Activated CD8-positive, alpha-beta memory T cell treated with anti-CD3 and anti-CD28 coated beads for 36 hours (primary cell): ENCODE data around the gene GRK6. TPM values are rescaled to one million over a fixed set of nuclear protein-coding genes. Genes with fewer than 3 reads are reported as not detected.

Experiments used
- CTCF ChIA-PET: fragments of 350-600 bp; sonication (Branson Sonifier 250); formaldehyde crosslinking; loops from one replicate; lab custom pipeline; 2021; ENCODE audit warnings: antibody characterized with exemption; lab: Charles Lee
- POLR2A ChIA-PET: fragments of 350-600 bp; sonication (Branson Sonifier 250); formaldehyde crosslinking; loops from one replicate; lab custom pipeline; 2021; ENCODE audit warnings: antibody characterized with exemption; lab: Charles Lee
- total RNA-seq, 2 experiments: library from RNA; stranded (reverse); gene quantifications; one replicate each; pipeline ENCODE4 v1.2.3, GENCODE V29; 2021

GRK6 gene
- total RNA-seq, 2 experiments from 2014 or later: 179 to 180 TPM

GRCh38 chr5:177452688-177453638 is 26.5 kb downstream of the GRK6 start:
- POLR2A ChIA-PET: interaction anchor here (3.0 kb wide), 1 partner anchor 49 kb away, joined by 41 read pairs; no protein-coding TSS in a partner anchor

DNA sequence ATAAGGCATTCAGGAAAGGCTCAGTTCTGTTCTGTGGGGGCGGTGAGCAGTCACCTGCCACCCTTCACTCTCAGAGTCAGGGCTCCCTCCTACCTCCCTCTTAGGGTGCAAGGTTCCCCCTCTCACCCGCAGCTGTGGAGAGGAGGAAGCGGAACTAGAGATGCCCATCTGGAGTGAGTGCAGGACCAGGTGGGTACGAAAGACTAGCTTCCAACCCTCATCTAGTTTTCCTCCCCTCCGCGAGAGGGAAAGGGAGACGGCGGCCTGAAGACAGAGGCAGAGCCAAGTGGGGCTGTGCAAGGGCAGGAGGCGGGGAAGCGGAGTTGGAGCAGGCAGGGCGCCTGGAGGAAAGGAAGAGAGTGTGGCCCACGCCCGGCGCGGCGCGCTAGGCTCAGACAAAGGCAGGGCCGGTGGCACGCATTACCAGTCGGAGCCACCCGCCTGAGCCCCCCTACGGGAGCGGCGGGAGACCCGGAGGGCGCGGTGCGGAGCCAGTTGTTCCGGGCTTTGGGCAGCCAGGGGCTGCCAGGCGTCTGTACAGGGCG is 27.4 kb downstream of the GRK6 start:
- CTCF ChIA-PET: interaction anchor here (1.0 to 22.6 kb wide), 20 partner anchors 9 to 144 kb away, joined by 3 to 312 read pairs (median 14); partner anchors contain the start of genes DBN1, GRK6, PFN3 and PRR7
- POLR2A ChIA-PET: interaction anchor here (1.0 to 3.0 kb wide), 6 partner anchors 7 to 75 kb away, joined by 3 to 41 read pairs (median 15); partner anchors contain the start of gene PRR7

More at GRCh38 chr5:177452688-177453638, 26.5 kb downstream of the GRK6 start:
- CTCF ChIA-PET: interaction anchor here (1.1 to 22.6 kb wide), 10 partner anchors 8 to 135 kb away, joined by 3 to 312 read pairs (median 8); partner anchors contain the start of genes GRK6, PFN3 and PRR7

- ChIA-PET CTCF (interaction anchor here (1.0 to 22.6 kb wide), 28 partner anchors 10 to 145 kb away, joined by 3 to 312 read pairs (median 7); partner anchors contain the start of genes DBN1, DDX41, GRK6 and PDLIM7), POLR2A (interaction anchor here (0.6 to 3.0 kb wide), 11 partner anchors 8 to 83 kb away, joined by 3 to 41 read pairs (median 12); partner anchors contain the start of genes PDLIM7 and PRR7)
Measured at GRCh38 chr5:177454397-177455035, 28.0 kb downstream of the GRK6 start.

GRCh38 chr5:177455036-177455660 is 28.7 kb downstream of the GRK6 start:
- ChIA-PET POLR2A (interaction anchor here (0.6 to 3.0 kb wide), 13 partner anchors 9 to 83 kb away, joined by 3 to 41 read pairs (median 8); partner anchors contain the start of genes GRK6, PDLIM7 and PRR7), CTCF (interaction anchor here (0.7 to 22.6 kb wide), 32 partner anchors 10 to 341 kb away, joined by 3 to 312 read pairs (median 6); partner anchors contain the start of genes DBN1, DDX41, GRK6 and PDLIM7)

GRCh38 chr5:177455661-177456590 is 29.4 kb downstream of the GRK6 start:
- POLR2A ChIA-PET: interaction anchor here (1.0 to 3.0 kb wide), 11 partner anchors 9 to 84 kb away, joined by 3 to 41 read pairs (median 12); partner anchors contain the start of genes GRK6, PDLIM7 and PRR7
- CTCF ChIA-PET: interaction anchor here (0.7 to 22.6 kb wide), 28 partner anchors 9 to 342 kb away, joined by 3 to 312 read pairs (median 7); partner anchors contain the start of genes DBN1, DDX41, GRK6 and PDLIM7

DNA sequence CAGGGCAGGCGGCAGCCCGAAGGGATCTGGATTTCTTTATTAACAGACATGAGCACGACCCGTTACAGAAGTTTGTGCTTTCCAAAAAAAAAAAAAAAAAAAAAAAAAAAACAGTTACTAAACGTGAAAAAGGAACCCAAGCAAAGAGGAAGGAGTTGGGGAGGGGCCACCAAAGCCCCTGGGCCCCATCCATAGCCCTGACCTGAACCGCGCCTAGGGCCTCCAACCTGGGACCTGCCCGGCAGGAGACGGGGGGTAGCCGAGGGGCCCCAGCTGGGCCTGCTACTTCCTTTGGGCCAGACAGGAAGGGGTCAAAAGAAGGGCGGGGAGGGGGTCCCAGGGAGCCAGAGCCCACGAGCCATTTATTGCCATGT is 30.1 kb downstream of the GRK6 start:
- ChIA-PET CTCF (interaction anchor here (1.4 to 22.6 kb wide), 11 partner anchors 8 to 118 kb away, joined by 3 to 312 read pairs (median 20); partner anchors contain the start of genes DBN1, DDX41, GRK6 and PFN3), POLR2A (interaction anchor here (1.4 kb wide), 1 partner anchor 16 kb away, joined by 7 read pairs; no protein-coding TSS in a partner anchor)

GRCh38 chr5:177456976-177457851 is 30.7 kb downstream of the GRK6 start:
- POLR2A ChIA-PET: interaction anchor here (0.9 to 1.4 kb wide), 2 partner anchors 15 to 23 kb away, joined by 3 to 7 read pairs; no protein-coding TSS in a partner anchor
- CTCF ChIA-PET: interaction anchor here (0.6 to 22.6 kb wide), 14 partner anchors 8 to 154 kb away, joined by 3 to 312 read pairs (median 12); partner anchors contain the start of genes DBN1, DDX41, GRK6 and PFN3

DNA sequence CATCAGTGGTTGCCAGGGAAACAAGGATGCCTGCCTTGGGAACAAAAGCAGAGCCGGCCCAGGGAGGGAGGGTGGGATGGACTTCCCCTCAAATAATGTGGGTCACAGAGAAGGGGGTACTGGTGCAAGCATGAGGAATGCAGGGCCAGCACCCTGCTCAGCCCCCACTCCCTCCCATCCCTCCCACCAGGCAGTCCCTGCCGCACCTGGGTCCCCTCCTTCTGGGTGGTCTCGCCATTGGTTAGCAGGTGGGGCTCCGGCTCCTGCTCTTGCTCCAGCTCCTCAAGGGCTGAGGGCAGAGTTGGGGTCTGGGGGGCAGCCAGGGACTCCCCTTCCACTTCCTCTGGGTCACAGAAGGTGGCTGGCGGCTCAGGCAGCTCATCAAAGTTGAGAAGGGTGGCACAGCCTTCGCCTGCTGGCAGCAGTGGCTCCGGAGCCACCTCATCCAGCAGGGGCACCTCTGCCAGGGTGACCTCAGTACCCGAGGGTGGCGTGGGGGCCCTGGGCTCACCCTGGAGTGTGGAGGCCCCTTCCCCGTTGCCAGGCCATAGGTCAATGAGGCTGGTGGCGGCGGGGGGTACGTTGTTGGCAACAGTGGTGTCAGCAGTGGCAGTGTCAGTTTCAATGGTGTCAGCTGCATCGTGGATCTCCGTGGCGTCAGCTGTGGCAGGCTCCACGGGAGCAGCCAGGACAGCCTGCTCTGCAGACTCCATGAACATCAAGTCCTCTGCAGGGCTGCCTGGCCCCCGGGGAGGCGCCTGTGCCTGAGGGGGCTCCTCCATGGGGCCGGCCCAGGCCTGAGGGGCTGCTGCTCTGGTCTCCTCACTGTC is 31.6 kb downstream of the GRK6 start:
- ChIA-PET CTCF (interaction anchor here (0.6 to 22.6 kb wide), 12 partner anchors 14 to 155 kb away, joined by 3 to 312 read pairs (median 10); partner anchors contain the start of genes DBN1, GRK6 and PFN3), POLR2A (interaction anchor here (0.9 to 1.4 kb wide), 2 partner anchors 14 to 24 kb away, joined by 3 to 7 read pairs; no protein-coding TSS in a partner anchor)

DNA sequence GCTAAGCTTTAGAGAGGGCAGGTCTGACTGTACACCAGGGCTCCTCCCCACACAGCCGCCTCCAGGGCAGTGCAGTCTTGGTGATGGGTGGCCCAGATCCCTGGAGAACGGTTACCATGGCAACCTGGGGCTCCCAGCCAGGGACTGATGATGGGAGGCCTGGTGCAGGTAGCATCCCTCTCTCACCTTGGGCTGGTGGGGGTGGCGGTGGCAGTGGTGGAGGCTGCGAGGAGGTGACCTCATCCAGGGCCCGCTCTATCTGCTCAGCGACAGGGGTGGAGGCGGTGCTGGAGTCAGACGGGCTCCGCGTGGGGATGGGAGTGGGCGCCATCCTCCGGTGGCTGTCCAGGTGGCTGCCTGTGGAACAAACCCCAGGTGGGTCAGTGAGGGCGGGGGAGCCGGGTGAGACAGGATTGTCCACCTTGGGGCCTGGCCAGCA is 32.5 kb downstream of the GRK6 start:
- ChIA-PET CTCF (interaction anchor here (1.4 to 22.6 kb wide), 5 partner anchors 14 to 140 kb away, joined by 4 to 203 read pairs (median 84); partner anchors contain the start of genes DBN1 and GRK6), POLR2A (no interaction called here)

GRCh38 chr5:177459357-177459756 is 32.9 kb downstream of the GRK6 start:
- CTCF ChIA-PET: interaction anchor here (1.4 to 22.6 kb wide), 4 partner anchors 13 to 69 kb away, joined by 3 to 203 read pairs (median 101); partner anchors contain the start of genes DBN1 and GRK6

GRCh38 chr5:177459819-177460628 is 33.5 kb downstream of the GRK6 start:
- ChIA-PET POLR2A (interaction anchor here (0.9 kb wide), 2 partner anchors 9 to 95 kb away, joined by 3 to 4 read pairs; no protein-coding TSS in a partner anchor), CTCF (interaction anchor here (1.4 to 22.6 kb wide), 4 partner anchors 12 to 69 kb away, joined by 3 to 203 read pairs (median 101); partner anchors contain the start of genes DBN1 and GRK6)

More at GRCh38 chr5:177459357-177459756, 32.9 kb downstream of the GRK6 start:
- POLR2A ChIA-PET: interaction anchor here (0.9 kb wide), 1 partner anchor 10 kb away, joined by 3 read pairs; no protein-coding TSS in a partner anchor

- ChIA-PET CTCF (interaction anchor here (1.7 to 22.6 kb wide), 2 partner anchors 16 to 71 kb away, joined by 4 to 203 read pairs; no protein-coding TSS in a partner anchor), POLR2A (interaction anchor here (0.6 to 0.7 kb wide), 2 partner anchors 13 to 67 kb away, joined by 3 read pairs; no protein-coding TSS in a partner anchor)
Measured at GRCh38 chr5:177462021-177462670, 35.7 kb downstream of the GRK6 start.
